ENCODE measurements around the gene BRIP1.

The BRIP1 gene

GRCh38 chr17:61770752-61771533 lies 92.4 kb downstream of the BRIP1 start:
- in situ Hi-C loops (cut with HindIII; ENCODE audit: low sequenced_read_pairs): no loop called here
- no peak overlapping the region for H3K4me3 ChIP-seq (ENCODE audit: low read depth, low read length)
- TF ChIP-seq, protein P1, sequence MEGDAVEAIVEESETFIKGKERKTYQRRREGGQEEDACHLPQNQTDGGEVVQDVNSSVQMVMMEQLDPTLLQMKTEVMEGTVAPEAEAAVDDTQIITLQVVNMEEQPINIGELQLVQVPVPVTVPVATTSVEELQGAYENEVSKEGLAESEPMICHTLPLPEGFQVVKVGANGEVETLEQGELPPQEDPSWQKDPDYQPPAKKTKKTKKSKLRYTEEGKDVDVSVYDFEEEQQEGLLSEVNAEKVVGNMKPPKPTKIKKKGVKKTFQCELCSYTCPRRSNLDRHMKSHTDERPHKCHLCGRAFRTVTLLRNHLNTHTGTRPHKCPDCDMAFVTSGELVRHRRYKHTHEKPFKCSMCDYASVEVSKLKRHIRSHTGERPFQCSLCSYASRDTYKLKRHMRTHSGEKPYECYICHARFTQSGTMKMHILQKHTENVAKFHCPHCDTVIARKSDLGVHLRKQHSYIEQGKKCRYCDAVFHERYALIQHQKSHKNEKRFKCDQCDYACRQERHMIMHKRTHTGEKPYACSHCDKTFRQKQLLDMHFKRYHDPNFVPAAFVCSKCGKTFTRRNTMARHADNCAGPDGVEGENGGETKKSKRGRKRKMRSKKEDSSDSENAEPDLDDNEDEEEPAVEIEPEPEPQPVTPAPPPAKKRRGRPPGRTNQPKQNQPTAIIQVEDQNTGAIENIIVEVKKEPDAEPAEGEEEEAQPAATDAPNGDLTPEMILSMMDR (IDR thresholded peaks at IDR 0.05; ENCODE audit: low read depth, low read length, missing control alignments): no peak
- peak; percentile 12 for DNase-seq (ENCODE audit: low read depth)

GRCh38 chr17:61770043-61770442 lies 93.3 kb downstream of the BRIP1 start:
- no peak overlapping the region for H3K4me3 ChIP-seq (ENCODE audit: low read depth, low read length)
- TF ChIP-seq, protein P1 (IDR thresholded peaks at IDR 0.05; ENCODE audit: low read depth, low read length, missing control alignments): no peak
- no peak for DNase-seq (ENCODE audit: low read depth)
- in situ Hi-C loops (cut with HindIII; ENCODE audit: low sequenced_read_pairs): no loop called here

DNA sequence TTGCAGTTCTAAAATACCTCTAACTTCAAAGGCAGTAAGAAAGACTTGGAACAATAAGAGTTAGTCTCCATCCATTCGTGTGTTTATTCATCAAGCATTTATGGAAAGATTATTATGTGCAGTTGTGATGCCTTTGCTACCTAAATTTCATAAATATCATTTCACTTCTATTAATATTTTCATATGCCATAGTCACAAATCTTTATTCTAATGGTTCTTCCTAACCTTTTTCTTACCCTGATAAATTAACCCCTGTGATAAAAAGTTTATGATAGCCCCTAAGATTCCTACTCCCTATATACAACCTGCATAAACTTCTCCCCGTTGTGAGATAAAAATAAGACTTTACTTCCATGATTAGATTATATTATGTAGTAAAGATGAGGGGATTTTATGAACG lies 94.9 kb downstream of the BRIP1 start:
- TF ChIP-seq, protein P1 (IDR thresholded peaks at IDR 0.05; ENCODE audit: low read depth, low read length, missing control alignments): no peak
- in situ Hi-C loops (cut with HindIII; ENCODE audit: low sequenced_read_pairs): no loop called here
- DNase-seq (ENCODE audit: low read depth): no peak
- no peak overlapping the region for H3K4me3 ChIP-seq (ENCODE audit: low read depth, low read length)

- DNase-seq (ENCODE audit: low read depth): no peak
- TF ChIP-seq, protein P1 (IDR thresholded peaks at IDR 0.05; ENCODE audit: low read depth, low read length, missing control alignments): no peak
- in situ Hi-C loops (cut with HindIII; ENCODE audit: low sequenced_read_pairs): no loop called here
- H3K4me3 ChIP-seq (ENCODE audit: low read depth, low read length): no peak overlapping the region
Measured at GRCh38 chr17:61766520-61766919, 96.8 kb downstream of the BRIP1 start.

- H3K4me3 ChIP-seq (ENCODE audit: low read depth, low read length): no peak overlapping the region
- TF ChIP-seq, protein P1 (IDR thresholded peaks at IDR 0.05; ENCODE audit: low read depth, low read length, missing control alignments): no peak
- in situ Hi-C loops (cut with HindIII; ENCODE audit: low sequenced_read_pairs): no loop called here
- no peak for DNase-seq (ENCODE audit: low read depth)
Measured at GRCh38 chr17:61764846-61765245, 98.5 kb downstream of the BRIP1 start.

DNA sequence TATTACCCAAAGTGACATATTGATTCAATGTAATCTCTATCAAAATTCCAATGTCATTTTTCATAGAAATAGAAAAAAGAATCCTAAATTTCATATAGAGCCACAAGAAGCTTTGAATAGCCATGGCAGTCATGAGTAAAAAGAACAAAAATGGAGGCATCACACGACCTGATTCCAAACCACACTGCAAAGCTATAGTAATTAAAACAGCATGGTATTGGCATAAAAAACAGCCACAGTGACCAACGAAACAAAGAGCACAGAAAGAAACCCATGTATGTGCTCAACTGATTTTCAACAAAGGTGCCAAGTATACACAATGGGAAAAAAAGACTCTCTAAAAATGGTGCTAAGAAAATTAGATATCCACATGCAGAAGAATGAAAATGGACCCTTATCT lies 101.5 kb downstream of the BRIP1 start:
- no peak overlapping the region for H3K4me3 ChIP-seq (ENCODE audit: low read depth, low read length)
- no peak for DNase-seq (ENCODE audit: low read depth)
- in situ Hi-C loops (cut with HindIII; ENCODE audit: low sequenced_read_pairs): no loop called here
- TF ChIP-seq, protein P1 (IDR thresholded peaks at IDR 0.05; ENCODE audit: low read depth, low read length, missing control alignments): no peak
